Gastrocnemius medialis (tissue), 4 donors: ENCODE results near the gene STMND1.

ENCODE experiments used
- CTCF ChIP-seq, 5 experiments: fragments of 450-650 bp in 3 of 5; fragments of 200-600 bp in 2 of 5; sonication (generic) in 2 of 5; IDR thresholded peaks in 4 of 5; conservative IDR thresholded peaks in 1 of 5; 1 replicate in 4 of 5; 2 replicates in 1 of 5; pipeline ENCODE4 v1.5.1; 2016 to 2019; ENCODE audit warnings: antibody characterized with exemption in 5 of 5, mild to moderate bottlenecking in 3 of 5, moderate library complexity in 3 of 5
- POLR2A ChIP-seq, 2 donors: fragments of 450-650 bp; IDR thresholded peaks; one replicate each; pipeline ENCODE4 v1.6.1; 2017; ENCODE audit warnings: antibody characterized with exemption in 2 of 2, mild to moderate bottlenecking in 2 of 2, moderate library complexity in 2 of 2

GRCh38 chr6:17156112-17156921 is 54.5 kb downstream of the STMND1 start:
- peak; percentile 75 to 82 (median 82) for TF ChIP-seq CTCF (IDR thresholded peaks at IDR 0.05 in 4 of 5, conservative IDR thresholded peaks at IDR 0.05 in 1 of 5)
- no peak for TF ChIP-seq POLR2A (IDR thresholded peaks at IDR 0.05)
